CD14-positive monocyte (primary cell): ENCODE measurements around the gene UNK. TPM values are rescaled to one million over a fixed set of nuclear protein-coding genes. Genes with fewer than 3 reads are reported as not detected.

Source experiments
- DNase-seq, 3 donors: peaks; one replicate each; pipeline ENCODE4 v3.0.0-alpha.2; 2011 to 2022
- H2AFZ ChIP-seq: 2 replicates; pipeline ENCODE4 v1.6.0; 2012; ENCODE audit warnings: mild to moderate bottlenecking, low read depth, low read length, inconsistent platforms; ENCODE audit not compliant: insufficient read depth, poor library complexity, severe bottlenecking
- H3K27ac ChIP-seq, 2 donors: 1 replicate in 1 of 2; 2 replicates in 1 of 2; pipeline ENCODE4 v1.5.1; 2012 to 2013; ENCODE audit warnings: low read length in 2 of 2, control low read depth in 1 of 2, inconsistent platforms in 1 of 2, low read depth in 1 of 2, mild to moderate bottlenecking in 1 of 2
- H3K27me3 ChIP-seq, 2 donors: one replicate each; pipeline versions ENCODE4 v1.6.0 to v1.6.1; 2011 to 2013; ENCODE audit warnings: low read length in 2 of 2; ENCODE audit not compliant: control insufficient read depth in 2 of 2, insufficient read depth in 2 of 2
- H3K36me3 ChIP-seq, 2 donors: replicated peaks in 1 of 2; 1 replicate in 1 of 2; 2 replicates in 1 of 2; pipeline versions ENCODE4 v1.5.1 to v1.6.1; 2012 to 2013; ENCODE audit warnings: low read length in 2 of 2, control low read depth in 1 of 2, inconsistent platforms in 1 of 2, mild to moderate bottlenecking in 1 of 2; ENCODE audit not compliant: insufficient read depth in 2 of 2, control insufficient read depth in 1 of 2
- H3K4me1 ChIP-seq, 2 donors: 1 replicate in 1 of 2; 2 replicates in 1 of 2; pipeline versions ENCODE4 v1.5.1 to v1.6.1; 2012 to 2013; ENCODE audit warnings: low read length in 2 of 2, control low read depth in 1 of 2, inconsistent platforms in 1 of 2, mild to moderate bottlenecking in 1 of 2, moderate library complexity in 1 of 2; ENCODE audit not compliant: insufficient read depth in 2 of 2, control insufficient read depth in 1 of 2
- H3K4me2 ChIP-seq: replicated peaks from 2 replicates; pipeline ENCODE3; 2012; ENCODE audit warnings: low read length, moderate library complexity, mild to moderate bottlenecking; ENCODE audit not compliant: poor library complexity, severe bottlenecking; ENCODE audit errors: extremely low read depth
- H3K4me3 ChIP-seq, 3 experiments: fragments of 200-600 bp in 1 of 3; sonication (generic) in 1 of 3; replicated peaks in 1 of 3; 1 replicate in 2 of 3; 2 replicates in 1 of 3; pipeline ENCODE4 v1.5.1; 2011 to 2013; ENCODE audit warnings: low read length in 3 of 3, mild to moderate bottlenecking in 3 of 3, control low read depth in 2 of 3, low read depth in 2 of 3, inconsistent platforms in 1 of 3, moderate library complexity in 1 of 3
- H3K79me2 ChIP-seq: 2 replicates; pipeline ENCODE4 v1.6.0; 2012; ENCODE audit warnings: mild to moderate bottlenecking, control low read depth, inconsistent platforms, low read length, moderate library complexity; ENCODE audit not compliant: insufficient read depth
- H3K9ac ChIP-seq: 2 replicates; pipeline ENCODE4 v1.6.0; 2017; ENCODE audit warnings: low read length, mild to moderate bottlenecking; ENCODE audit not compliant: insufficient read depth, poor library complexity, severe bottlenecking
- H3K9me3 ChIP-seq, 2 donors: replicated peaks in 1 of 2; 1 replicate in 1 of 2; 2 replicates in 1 of 2; pipeline versions ENCODE4 v1.5.1 to v1.6.1; 2012 to 2013; ENCODE audit warnings: low read length in 2 of 2, control low read depth in 1 of 2; ENCODE audit not compliant: control insufficient read depth in 1 of 2, insufficient read depth in 1 of 2
- H4K20me1 ChIP-seq: 2 replicates; pipeline ENCODE4 v1.6.0; 2012; ENCODE audit warnings: mild to moderate bottlenecking, low read length, control low read depth, moderate library complexity; ENCODE audit not compliant: insufficient read depth
- H3K27ac Mint-ChIP-seq, 7 donors: one replicate each; pipeline ENCODE4 v1.8.0; 2020; ENCODE audit warnings: mild to moderate bottlenecking in 7 of 7, mixed read lengths in 7 of 7, moderate library complexity in 6 of 7, inconsistent platforms in 2 of 7
- H3K27me3 Mint-ChIP-seq, 3 donors: one replicate each; pipeline ENCODE4 v1.8.0; 2021 to 2022; ENCODE audit warnings: low read depth in 3 of 3, mild to moderate bottlenecking in 3 of 3, mixed read lengths in 3 of 3, moderate library complexity in 3 of 3, inconsistent platforms in 1 of 3
- H3K36me3 Mint-ChIP-seq, 2 donors: one replicate each; pipeline ENCODE4 v1.8.0; 2020; ENCODE audit warnings: mixed read lengths in 2 of 2, inconsistent platforms in 1 of 2, mild to moderate bottlenecking in 1 of 2
- H3K4me1 Mint-ChIP-seq: one replicate; pipeline ENCODE4 v1.8.0; 2020; ENCODE audit warnings: mild to moderate bottlenecking, mixed read lengths
- H3K4me3 Mint-ChIP-seq, 2 donors: one replicate each; pipeline ENCODE4 v1.8.0; 2020; ENCODE audit warnings: mild to moderate bottlenecking in 2 of 2, mixed read lengths in 2 of 2, moderate library complexity in 1 of 2
- H3K9me3 Mint-ChIP-seq, 7 donors: one replicate each; pipeline ENCODE4 v1.8.0; 2020 to 2022; ENCODE audit warnings: mixed read lengths in 7 of 7, mild to moderate bottlenecking in 6 of 7, moderate library complexity in 6 of 7, inconsistent platforms in 2 of 7
- WGBS: methylation state at CpG from one replicate; pipeline ENCODE4 v1.1.5; 2013; ENCODE audit warnings: missing lambda C conversion rate; ENCODE audit not compliant: insufficient coverage; 5-methylcytosine and 5-hydroxymethylcytosine counted together
- intact Hi-C, 2 donors: fragments of 100-400 bp; cut with micrococcal nuclease; formaldehyde crosslinking; loops; one replicate each; pipeline versions ENCODE4 v1.15.0 to v1.15.1; 2023
- polyA plus RNA-seq, 3 donors: library from polyadenylated mRNA; depleted of rRNA in 1 of 3; unstranded in 2 of 3; stranded (reverse) in 1 of 3; fragments of 300-500 nt in 2 of 3; fragments of >200 nt in 1 of 3; fragmentation: Illumina TruSeq in 2 of 3; gene quantifications; 1 replicate in 2 of 3; 2 replicates in 1 of 3; pipeline ENCODE4 v1.2.3, GENCODE V29; 2012 to 2021
- TF ChIP-seq, protein P1 (sequence below): fragments of 200-600 bp; IDR thresholded peaks from one replicate; pipeline ENCODE4 v1.8.0; 2022; ENCODE audit warnings: antibody characterized with exemption, mild to moderate bottlenecking

Gene UNK
- polyA plus RNA-seq, 3 donors = 6.3 to 12.9 (median 7.8) TPM

DNA sequence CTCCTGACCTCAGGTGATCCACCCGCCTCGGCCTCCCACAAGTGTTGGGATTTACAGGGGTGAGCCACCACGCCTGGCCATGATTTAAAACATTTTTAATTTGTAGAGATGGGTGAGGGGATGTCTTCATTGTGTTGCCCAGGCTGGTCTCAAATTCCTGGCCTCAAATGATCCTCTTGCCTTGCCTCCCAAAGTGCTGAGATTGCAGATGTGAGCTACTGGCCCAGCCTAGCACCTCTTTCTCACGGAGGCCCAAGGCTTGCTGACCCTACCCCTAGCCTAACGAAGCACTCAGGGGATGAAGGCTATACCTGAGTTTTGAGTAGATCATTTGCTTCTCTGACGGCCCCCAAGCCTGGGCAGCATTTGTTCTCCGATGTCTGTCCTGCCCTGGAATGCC, 26.6 kb downstream of the UNK start:
- Histone ChIP-seq H3K4me3 (no peak overlapping the region), H3K4me2 (no peak overlapping the region), H3K27me3 (no peaks in the 10 kb centered on the region), H4K20me1 (no peaks in the 10 kb centered on the region), H3K4me1 (no peaks in the 10 kb centered on the region), H3K9me3 (no peaks in the 10 kb centered on the region), H3K79me2 (peaks cover 4% of the 10 kb centered on the region), H2AFZ (no peak overlapping the region), H3K27ac (no peak overlapping the region), H3K9ac (no peak overlapping the region), H3K36me3 (peaks cover 45 to 68% of the 10 kb centered on the region in 2 donors)
- TF ChIP-seq, protein P1, sequence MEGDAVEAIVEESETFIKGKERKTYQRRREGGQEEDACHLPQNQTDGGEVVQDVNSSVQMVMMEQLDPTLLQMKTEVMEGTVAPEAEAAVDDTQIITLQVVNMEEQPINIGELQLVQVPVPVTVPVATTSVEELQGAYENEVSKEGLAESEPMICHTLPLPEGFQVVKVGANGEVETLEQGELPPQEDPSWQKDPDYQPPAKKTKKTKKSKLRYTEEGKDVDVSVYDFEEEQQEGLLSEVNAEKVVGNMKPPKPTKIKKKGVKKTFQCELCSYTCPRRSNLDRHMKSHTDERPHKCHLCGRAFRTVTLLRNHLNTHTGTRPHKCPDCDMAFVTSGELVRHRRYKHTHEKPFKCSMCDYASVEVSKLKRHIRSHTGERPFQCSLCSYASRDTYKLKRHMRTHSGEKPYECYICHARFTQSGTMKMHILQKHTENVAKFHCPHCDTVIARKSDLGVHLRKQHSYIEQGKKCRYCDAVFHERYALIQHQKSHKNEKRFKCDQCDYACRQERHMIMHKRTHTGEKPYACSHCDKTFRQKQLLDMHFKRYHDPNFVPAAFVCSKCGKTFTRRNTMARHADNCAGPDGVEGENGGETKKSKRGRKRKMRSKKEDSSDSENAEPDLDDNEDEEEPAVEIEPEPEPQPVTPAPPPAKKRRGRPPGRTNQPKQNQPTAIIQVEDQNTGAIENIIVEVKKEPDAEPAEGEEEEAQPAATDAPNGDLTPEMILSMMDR = no peak
- intact Hi-C loops = no loop called here
- Mint-ChIP-seq H3K36me3 (peaks cover 33 to 57% of the 10 kb centered on the region in 2 donors), H3K4me1 (no peaks in the 10 kb centered on the region), H3K27me3 (peaks cover 0 to 3% (median 0%) of the 10 kb centered on the region in 3 donors), H3K4me3 (no peak overlapping the region), H3K9me3 (peaks cover 0 to under 1% (median 0%) of the 10 kb centered on the region in 7 donors), H3K27ac (peak overlapping the region in 1 of 7 donors; percentile 21)
- 97% methylated on average over 4 of the region's 7 CpGs for WGBS
- no peak for DNase-seq

DNA sequence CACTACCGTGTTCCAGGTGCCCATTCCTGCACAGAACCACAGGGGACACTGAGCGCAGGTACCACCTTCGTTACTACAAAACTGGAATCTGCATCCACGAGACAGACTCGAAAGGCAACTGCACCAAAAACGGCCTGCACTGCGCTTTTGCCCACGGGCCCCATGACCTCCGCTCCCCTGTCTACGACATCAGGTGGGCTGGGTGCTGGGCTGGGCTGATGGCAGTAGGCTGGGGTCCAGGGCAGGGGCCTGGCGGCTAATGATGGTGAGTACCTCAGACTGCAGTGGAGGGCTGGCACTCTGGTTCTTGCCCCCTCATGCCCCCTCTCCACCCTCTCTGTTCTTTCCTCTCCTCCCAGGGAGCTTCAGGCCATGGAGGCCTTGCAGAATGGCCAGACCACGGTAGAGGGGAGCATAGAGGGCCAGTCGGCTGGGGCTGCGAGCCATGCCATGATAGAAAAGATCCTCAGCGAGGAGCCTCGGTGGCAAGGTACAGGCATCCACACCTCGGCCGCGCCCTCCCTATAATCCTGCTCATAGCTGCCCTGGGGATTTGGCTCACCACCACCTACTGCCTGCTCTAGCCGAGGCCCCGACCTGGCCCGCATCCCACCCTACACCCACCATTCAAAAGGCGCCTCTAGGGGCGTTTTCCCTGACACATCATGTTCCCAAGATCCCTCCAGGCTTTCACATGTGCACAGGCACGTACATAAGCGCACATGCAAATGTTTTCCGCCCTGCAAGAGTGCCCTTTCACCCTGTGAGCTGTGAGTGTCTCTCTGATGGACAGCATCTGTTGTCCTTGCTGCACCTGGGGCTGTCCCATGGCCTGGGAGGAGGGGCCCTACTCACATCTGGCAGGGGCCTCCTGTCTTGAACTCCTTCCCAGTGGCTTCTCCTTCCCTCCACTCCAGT, 27.7 kb downstream of the UNK start:
- H3K27me3 Mint-ChIP-seq = peaks cover 0 to 2% (median 0%) of the 10 kb centered on the region in 3 donors
- H3K79me2 ChIP-seq = no peaks in the 10 kb centered on the region
- peak overlapping the region in 1 of 2 donors; percentile 45 for H3K4me3 Mint-ChIP-seq
- no peak overlapping the region for H3K4me3 ChIP-seq
- H3K9me3 Mint-ChIP-seq = no peaks in the 10 kb centered on the region
- H3K9me3 ChIP-seq = no peaks in the 10 kb centered on the region
- no peaks in the 10 kb centered on the region for H3K4me1 Mint-ChIP-seq
- 97% methylated on average over 26 of the region's 27 CpGs for WGBS
- H4K20me1 ChIP-seq = no peaks in the 10 kb centered on the region
- DNase-seq = peak in 1 of 3 donors; percentile 2
- H3K36me3 Mint-ChIP-seq = peaks cover 42 to 68% of the 10 kb centered on the region in 2 donors
- H3K4me1 ChIP-seq = no peaks in the 10 kb centered on the region
- no peak overlapping the region for H3K27ac ChIP-seq
- H3K36me3 ChIP-seq = peaks cover 56 to 80% of the 10 kb centered on the region in 2 donors
- peak overlapping the region in 3 of 7 donors; percentile 32 to 80 (median 38) for H3K27ac Mint-ChIP-seq
- H3K27me3 ChIP-seq = no peaks in the 10 kb centered on the region
- no peak overlapping the region for H3K4me2 ChIP-seq
- intact Hi-C loops = no loop called here
- TF ChIP-seq, protein P1 = no peak
- no peak overlapping the region for H3K9ac ChIP-seq
- no peak overlapping the region for H2AFZ ChIP-seq
